Kasumi-1 (cell line): ENCODE data around the gene ZNF3.
A peak's percentile ranks its signal among the peaks of the same experiment; 100 is the strongest.

ENCODE experiments used
- DNase-seq, 2 experiments: peaks; one replicate each; lab custom pipeline; 2025; lab: John Stamatoyannopoulos, UW

The ZNF3 gene

DNA sequence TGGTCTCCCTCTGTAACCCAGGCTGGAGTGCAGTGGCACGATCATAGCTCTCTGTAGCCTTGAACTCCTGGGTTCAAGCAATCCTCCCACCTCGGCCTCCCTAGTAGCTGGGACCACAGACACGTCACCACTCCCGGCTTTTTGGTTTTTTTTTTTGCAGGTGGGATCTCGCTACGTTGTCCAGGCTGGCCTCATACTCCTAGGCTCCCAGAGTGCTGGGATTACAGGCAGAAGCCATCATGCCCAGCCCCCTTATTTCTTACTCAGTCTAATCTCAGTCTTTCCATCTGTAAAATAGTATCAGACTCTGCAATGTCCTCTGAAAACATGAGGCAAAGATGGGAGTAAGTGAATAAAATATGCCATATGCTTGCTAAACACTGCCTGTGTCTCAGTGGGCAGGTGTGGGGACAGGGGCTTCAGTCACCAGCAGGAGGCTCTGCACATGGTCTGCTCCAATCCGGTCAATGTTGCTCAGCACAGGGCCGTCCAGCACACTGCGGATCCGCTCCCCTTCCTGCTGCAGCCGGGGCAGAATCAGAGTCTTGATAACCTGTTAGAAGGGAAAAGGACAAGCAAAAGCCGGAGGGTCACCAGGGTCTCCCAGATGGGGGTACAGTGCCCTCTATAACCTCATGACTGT lies 28.1 kb upstream of the ZNF3 start:
- no peak for DNase-seq

- DNase-seq, result no peak
These were observed 26.4 kb upstream of the ZNF3 start for GRCh38 chr7:100107890-100108289.

DNA sequence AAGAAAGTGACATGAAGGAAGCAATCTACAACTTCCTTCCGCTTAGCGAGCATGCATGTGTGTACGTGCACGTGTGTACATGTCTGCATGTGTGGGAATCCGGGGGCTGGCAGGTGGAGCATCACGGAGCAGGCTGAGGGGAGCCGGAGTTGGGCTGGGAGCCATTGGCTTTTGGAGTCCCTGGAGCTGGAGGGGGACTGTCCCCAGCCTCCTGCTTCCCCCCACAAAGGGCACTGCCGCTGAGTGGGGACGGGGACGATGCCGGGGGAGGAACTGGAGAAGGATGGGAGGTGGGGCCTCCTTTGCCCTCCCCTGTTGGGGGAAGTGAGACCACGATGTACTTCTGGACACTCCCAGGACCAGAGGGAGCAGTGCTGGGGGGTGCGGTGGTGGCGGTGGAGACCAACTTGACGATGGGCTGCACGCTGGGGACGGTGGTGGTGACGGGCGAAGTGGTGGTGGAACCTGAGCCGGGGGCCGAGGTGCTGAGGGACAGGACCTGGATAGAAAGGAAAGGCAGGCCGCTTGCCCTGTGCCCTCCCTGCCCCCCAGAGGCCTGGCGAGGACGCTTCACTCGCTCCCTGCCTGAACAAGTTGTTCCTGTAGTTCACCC lies 25.7 kb upstream of the ZNF3 start:
- DNase-seq, result no peak

GRCh38 chr7:100106633-100107032 lies 25.1 kb upstream of the ZNF3 start:
- DNase-seq, result no peak

GRCh38 chr7:100105534-100105933 lies 24.0 kb upstream of the ZNF3 start:
- no peak for DNase-seq

GRCh38 chr7:100102950-100103840 lies 21.7 kb upstream of the ZNF3 start:
- DNase-seq, result no peak

GRCh38 chr7:100101016-100101862 lies 19.7 kb upstream of the ZNF3 start, which contains the start of the genes AP4M1 and MCM7:
AP4M1 (plus strand) TSS chr7:100101643; CDS start chr7:100101715, 72 bp downstream.
MCM7 (minus strand) TSS chr7:100101397; CDS start chr7:100101294, 103 bp downstream.
- DNase-seq, result peak; percentile 98 to 99

DNA sequence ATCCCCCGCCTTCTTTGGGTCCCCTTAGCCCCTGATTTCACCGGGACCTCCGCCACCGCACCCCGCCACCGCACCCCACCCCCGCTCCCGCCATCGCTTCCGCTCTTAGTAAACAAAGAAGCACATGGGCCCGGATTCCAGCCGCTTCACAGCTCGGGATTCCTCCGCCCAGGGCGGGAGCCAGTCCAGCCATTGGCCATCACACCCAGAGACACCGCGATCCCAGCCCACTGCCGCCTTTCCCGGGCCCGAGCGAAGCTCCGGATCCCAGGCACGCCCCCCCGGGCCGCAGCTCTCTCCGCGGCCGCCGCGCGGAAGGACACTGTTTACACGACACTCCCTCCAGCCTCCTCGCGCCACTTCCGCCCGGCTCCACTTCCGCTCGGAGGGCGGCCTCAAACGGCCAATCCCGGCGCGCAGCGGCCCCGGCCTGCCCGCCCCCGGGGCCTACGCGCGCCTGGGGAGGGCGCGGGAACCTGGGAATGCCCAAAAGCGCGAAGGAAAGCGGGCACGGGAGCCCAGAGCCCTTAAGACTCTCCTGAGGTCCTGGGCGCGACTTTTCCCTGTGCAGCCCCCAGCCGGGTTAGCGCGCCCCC lies 19.0 kb upstream of the ZNF3 start:
- peak; percentile 88 to 89 for DNase-seq

DNA sequence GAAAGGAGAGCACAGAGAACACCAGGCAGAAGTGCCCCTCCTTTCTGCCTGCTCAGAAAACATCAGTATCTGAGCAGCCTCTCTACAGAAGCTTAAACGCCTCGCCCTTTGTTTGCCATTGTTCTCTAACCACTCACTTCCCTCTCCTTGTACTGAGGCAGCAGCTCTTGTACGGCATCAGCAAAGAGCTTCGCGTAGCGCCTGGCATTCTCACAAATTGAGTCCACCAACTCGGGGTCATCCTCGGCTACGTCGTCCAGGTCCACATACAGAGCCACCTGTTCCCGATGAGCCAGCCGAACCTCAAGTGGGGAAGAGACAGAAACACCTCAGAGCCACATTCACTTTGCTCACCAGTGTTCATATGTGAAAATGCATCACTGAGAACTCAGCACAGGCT lies 17.9 kb upstream of the ZNF3 start:
- no peak for DNase-seq

DNA sequence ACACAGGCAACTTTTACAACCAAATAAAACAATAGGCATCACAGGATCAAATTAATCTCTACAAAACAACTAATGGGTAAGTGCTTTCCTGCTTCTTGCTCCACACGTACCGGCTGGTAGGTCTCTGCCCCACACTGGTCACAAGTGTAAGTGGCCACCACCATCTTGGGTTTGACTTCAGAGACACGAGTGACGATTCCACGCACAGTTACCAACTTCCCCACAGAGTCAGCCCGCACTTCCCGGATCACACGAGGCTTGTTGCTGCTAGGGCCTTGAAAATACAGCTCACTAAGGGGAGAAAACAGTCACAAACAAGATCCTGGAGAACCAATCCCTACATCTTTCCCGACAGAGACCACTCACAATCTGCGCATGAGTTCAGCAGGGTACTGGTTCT lies 17.4 kb upstream of the ZNF3 start:
- no peak for DNase-seq

GRCh38 chr7:100095704-100096103 lies 14.2 kb upstream of the ZNF3 start:
- no peak for DNase-seq

GRCh38 chr7:100095289-100095688 lies 13.8 kb upstream of the ZNF3 start:
- DNase-seq, result no peak

- no peak for DNase-seq
These were observed 12.5 kb upstream of the ZNF3 start for GRCh38 chr7:100093925-100094486.

DNA sequence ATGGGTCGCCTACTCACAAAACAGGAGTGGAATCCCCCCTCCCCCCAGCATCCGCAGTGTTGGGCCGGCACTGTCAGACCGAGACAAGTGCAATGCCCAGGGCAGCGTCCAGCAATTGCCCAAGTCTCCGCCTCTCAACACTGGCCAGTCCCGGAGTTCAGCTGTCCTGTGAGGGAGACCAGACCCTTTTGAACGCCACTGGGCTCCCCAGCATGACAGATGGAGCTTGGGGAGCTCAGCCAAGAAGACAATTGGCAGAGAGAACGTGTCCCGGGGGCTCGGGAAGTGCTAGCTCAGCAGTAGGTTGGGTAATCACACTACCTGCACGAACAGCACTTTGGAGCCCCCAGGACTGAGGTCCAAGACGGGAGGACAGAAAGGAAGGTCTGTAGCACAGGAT lies 12.0 kb upstream of the ZNF3 start:
- DNase-seq, result no peak

DNA sequence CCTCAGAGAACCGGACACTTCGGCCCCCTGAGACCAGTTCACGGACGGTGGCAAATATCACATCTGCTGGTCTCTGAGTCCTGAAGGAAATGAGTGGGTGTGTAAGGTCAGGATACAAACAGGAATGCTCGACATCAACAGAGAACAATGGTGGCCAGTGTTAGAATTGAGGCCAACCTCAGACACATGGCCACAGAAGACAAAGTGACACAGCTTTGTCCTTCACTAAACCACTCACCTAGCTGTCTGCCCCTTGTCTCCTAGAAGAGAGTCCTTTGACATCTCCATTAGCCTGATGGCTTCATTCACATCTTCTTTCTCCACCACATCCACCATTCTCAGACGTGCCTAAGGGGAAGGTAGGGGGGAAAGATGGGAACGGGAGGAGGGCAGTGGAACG lies 11.5 kb upstream of the ZNF3 start:
- DNase-seq, result no peak

DNA sequence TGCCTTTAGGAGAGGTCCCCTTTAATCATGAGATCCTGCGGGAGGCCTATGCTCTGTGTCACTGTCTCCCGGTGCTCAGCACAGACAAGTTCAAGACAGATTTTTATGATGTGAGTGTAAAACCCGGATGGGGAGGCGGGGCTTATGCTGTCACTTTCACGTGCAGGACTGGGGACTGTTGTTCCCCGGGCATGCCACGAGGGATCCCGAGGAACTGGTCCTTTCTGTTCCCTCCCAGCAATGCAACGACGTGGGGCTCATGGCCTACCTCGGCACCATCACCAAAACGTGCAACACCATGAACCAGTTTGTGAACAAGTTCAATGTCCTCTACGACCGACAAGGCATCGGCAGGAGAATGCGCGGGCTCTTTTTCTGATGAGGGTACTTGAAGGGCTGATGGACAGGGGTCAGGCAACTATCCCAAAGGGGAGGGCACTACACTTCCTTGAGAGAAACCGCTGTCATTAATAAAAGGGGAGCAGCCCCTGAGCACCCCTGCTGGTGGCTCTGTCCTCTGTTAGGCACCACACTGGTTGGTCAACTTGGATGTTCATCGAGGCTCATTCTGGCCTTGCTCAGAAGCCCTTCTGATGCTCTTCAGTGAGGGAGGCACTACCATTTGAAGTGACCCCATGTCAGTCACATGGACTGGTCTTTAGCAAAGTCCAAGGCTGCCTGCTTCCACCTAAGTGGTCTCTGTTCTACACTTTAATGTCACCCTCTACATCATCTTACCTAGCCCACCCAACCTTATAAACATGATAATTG lies 10.1 kb upstream of the ZNF3 start:
- DNase-seq, result peak in 1 of 2 experiments; percentile 17

DNA sequence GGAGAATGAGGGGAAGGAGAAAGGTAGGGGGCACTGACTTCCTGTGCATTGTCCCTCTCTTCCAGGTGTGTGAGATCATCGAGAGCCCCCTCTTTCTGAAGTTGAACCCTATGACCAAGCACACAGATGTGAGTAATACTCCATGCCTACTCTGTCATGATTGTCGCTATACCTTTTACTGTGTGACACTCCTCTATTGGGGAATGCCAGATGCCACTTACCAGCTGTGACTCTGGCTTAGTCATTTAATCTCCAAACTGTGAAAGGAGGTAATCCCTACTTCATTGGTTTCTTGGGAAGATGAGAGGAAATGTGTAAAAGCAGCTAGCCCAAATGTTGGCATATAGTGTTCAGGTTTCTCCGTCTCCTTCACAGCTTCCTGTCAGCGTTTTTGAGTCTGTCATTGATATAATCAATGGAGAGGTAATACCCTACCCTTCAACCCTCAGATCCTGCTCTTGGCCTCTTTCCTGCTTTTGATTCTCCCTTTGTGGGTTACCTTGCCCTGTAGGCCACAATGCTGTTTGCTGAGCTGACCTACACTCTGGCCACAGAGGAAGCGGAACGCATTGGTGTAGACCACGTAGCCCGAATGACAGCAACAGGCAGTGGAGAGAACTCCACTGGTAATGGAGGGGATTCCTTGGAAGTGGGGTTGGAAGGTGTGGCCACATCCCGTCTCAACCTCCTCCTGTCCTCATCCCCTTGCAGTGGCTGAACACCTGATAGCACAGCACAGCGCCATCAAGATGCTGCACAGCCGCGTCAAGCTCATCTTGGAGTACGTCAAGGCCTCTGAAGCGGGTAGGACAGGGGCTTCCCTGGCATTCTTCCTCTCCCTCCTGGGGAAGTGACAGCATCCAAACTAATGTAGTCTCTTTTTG lies 9.2 kb upstream of the ZNF3 start:
- no peak for DNase-seq

DNA sequence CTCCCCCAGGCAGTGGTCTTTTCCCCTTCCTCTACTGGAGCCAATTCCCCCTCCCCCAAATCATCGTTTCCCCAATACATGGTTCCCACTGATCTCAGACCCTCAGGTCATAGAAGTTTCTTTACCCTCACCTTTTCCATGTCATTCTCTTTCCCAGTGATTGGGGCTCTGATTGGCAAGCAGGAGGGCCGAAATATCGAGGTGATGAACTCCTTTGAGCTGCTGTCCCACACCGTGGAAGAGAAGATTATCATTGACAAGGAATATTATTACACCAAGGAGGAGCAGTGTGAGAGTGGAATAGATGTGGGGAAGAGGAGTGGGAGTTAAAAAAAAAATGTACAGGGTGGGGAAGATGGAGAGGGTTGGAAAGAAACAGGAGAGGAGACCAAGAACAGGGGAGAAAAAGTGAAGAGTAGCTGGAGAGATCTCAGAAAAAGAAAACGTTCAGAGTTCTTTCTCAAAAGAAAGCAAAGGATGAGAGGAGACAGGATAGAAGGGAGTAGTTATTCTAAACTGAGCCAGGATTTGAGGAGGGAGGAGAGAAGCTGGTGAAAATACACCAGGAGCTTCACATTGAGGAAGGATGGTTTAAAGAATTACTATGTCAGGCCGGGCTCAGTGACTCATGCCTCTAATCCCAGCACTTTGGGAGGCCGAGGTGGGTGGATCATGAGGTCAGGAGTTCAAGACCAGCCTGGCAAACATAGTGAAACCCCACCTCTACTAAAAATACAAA lies 8.1 kb upstream of the ZNF3 start:
- DNase-seq, result no peak
